Vagina (tissue), 2 donors: ENCODE measurements around the gene MCF2L. TPM values are rescaled to one million over a fixed set of nuclear protein-coding genes. Genes with fewer than 3 reads are reported as not detected.
A peak's percentile ranks its signal among the peaks of the same experiment; 100 is the strongest.

Source experiments
- DNase-seq, 2 donors: peaks; one replicate each; pipeline ENCODE4 v3.0.0-alpha.2; 2017; ENCODE audit errors: extremely low spot score in 2 of 2
- H3K27ac ChIP-seq: fragments of 200-600 bp; sonication (generic); one replicate; pipeline ENCODE4 v1.5.1; 2019
- H3K27me3 ChIP-seq: fragments of 200-600 bp; sonication (generic); one replicate; pipeline ENCODE4 v1.5.1; 2019
- H3K36me3 ChIP-seq, 2 donors: fragments of 200-600 bp; sonication (generic); one replicate each; pipeline ENCODE4 v1.5.1; 2017 to 2019
- H3K4me1 ChIP-seq: fragments of 200-600 bp; sonication (generic); one replicate; pipeline ENCODE4 v1.5.1; 2019
- H3K4me3 ChIP-seq, 2 donors: fragments of 200-600 bp; sonication (generic); 1 replicate in 1 of 2; 2 replicates in 1 of 2; pipeline ENCODE4 v1.5.1; 2016 to 2019
- H3K9me3 ChIP-seq: fragments of 200-600 bp; sonication (generic); one replicate; pipeline ENCODE4 v1.5.1; 2019
- CTCF ChIP-seq, 3 experiments: fragments of 450-650 bp in 2 of 3; fragments of 200-600 bp in 1 of 3; sonication (generic) in 1 of 3; IDR thresholded peaks; one replicate each; pipeline ENCODE4 v1.5.1; 2017 to 2019; ENCODE audit warnings: antibody characterized with exemption in 3 of 3, mild to moderate bottlenecking in 2 of 3, moderate library complexity in 2 of 3
- POLR2A ChIP-seq, 2 donors: fragments of 450-650 bp; IDR thresholded peaks; one replicate each; pipeline ENCODE4 v1.6.1; 2017; ENCODE audit warnings: antibody characterized with exemption in 2 of 2, mild to moderate bottlenecking in 2 of 2, moderate library complexity in 2 of 2
- POLR2AphosphoS5 ChIP-seq, 2 donors: sonication (generic); formaldehyde crosslinking; IDR thresholded peaks; one replicate each; pipeline ENCODE4 v1.9.0; 2017; ENCODE audit warnings: antibody characterized with exemption in 2 of 2, mild to moderate bottlenecking in 2 of 2, low read depth in 1 of 2; ENCODE audit not compliant: insufficient read depth in 1 of 2
- intact Hi-C: fragments of 100-400 bp; cut with DNase I; formaldehyde crosslinking; loops from one replicate; pipeline ENCODE4 v1.15.1; 2023
- total RNA-seq: library from RNA; depleted of rRNA; stranded (reverse); fragments of >200 nt; gene quantifications from one replicate; pipeline ENCODE4 v1.2.3, GENCODE V29; 2016

MCF2L gene
- total RNA-seq, 1 donor from 2014 or later = 45.4 TPM

- Histone ChIP-seq H3K4me1 (no peaks in the 10 kb centered on the region), H3K27me3 (no peaks in the 10 kb centered on the region), H3K4me3 (peak overlapping the region; percentile 21 to 38), H3K27ac (no peak overlapping the region), H3K36me3 (no peaks in the 10 kb centered on the region), H3K9me3 (no peaks in the 10 kb centered on the region)
- DNase-seq = no peak
- intact Hi-C loops = no loop called here
- TF ChIP-seq POLR2AphosphoS5 (IDR thresholded peaks at IDR 0.05; ENCODE audit: insufficient read depth in 1 of 2, low read depth in 1 of 2) = peak in 1 of 2 donors; percentile 35
- no peak for TF ChIP-seq CTCF (IDR thresholded peaks at IDR 0.05)
Observed at GRCh38 chr13:112978561-112979405, 9.8 kb downstream of the MCF2L start.

- no peak for DNase-seq
- H3K9me3 ChIP-seq = no peaks in the 10 kb centered on the region
- H3K27ac ChIP-seq = no peak overlapping the region
- intact Hi-C loops = no loop called here
- H3K27me3 ChIP-seq = no peaks in the 10 kb centered on the region
- no peaks in the 10 kb centered on the region for H3K36me3 ChIP-seq
- TF ChIP-seq POLR2AphosphoS5 (IDR thresholded peaks at IDR 0.05; ENCODE audit: insufficient read depth in 1 of 2, low read depth in 1 of 2) = peak in 1 of 2 donors; percentile 2
- TF ChIP-seq POLR2A (IDR thresholded peaks at IDR 0.05) = no peak
- no peaks in the 10 kb centered on the region for H3K4me1 ChIP-seq
- H3K4me3 ChIP-seq = peak overlapping the region; percentile 21 to 38
Observed at GRCh38 chr13:112979406-112979902, 10.4 kb downstream of the MCF2L start.

GRCh38 chr13:112980434-112980833 is 11.4 kb downstream of the MCF2L start:
- intact Hi-C loops = no loop called here
- Histone ChIP-seq H3K4me3 (peak overlapping the region; percentile 21 to 38), H3K27me3 (no peaks in the 10 kb centered on the region), H3K9me3 (no peaks in the 10 kb centered on the region), H3K36me3 (no peaks in the 10 kb centered on the region), H3K27ac (peak overlapping the region; percentile 27), H3K4me1 (peaks cover 6% of the 10 kb centered on the region)
- TF ChIP-seq CTCF (IDR thresholded peaks at IDR 0.05) (no peak), POLR2AphosphoS5 (IDR thresholded peaks at IDR 0.05; ENCODE audit: insufficient read depth in 1 of 2, low read depth in 1 of 2) (no peak), POLR2A (IDR thresholded peaks at IDR 0.05) (no peak)
- DNase-seq = no peak

- H3K9me3 ChIP-seq = no peaks in the 10 kb centered on the region
- no peaks in the 10 kb centered on the region for H3K27me3 ChIP-seq
- H3K36me3 ChIP-seq = no peaks in the 10 kb centered on the region
- peaks cover 6% of the 10 kb centered on the region for H3K4me1 ChIP-seq
- peak overlapping the region; percentile 21 to 38 for H3K4me3 ChIP-seq
- DNase-seq = no peak
- TF ChIP-seq POLR2A (IDR thresholded peaks at IDR 0.05) (no peak), POLR2AphosphoS5 (IDR thresholded peaks at IDR 0.05; ENCODE audit: insufficient read depth in 1 of 2, low read depth in 1 of 2) (no peak), CTCF (IDR thresholded peaks at IDR 0.05) (no peak)
- intact Hi-C loops = no loop called here
- H3K27ac ChIP-seq = no peak overlapping the region
Observed at GRCh38 chr13:112981451-112981850, 12.4 kb downstream of the MCF2L start.

GRCh38 chr13:112982281-112983041 is 13.4 kb downstream of the MCF2L start:
- no peak for DNase-seq
- Histone ChIP-seq H3K27ac (no peak overlapping the region), H3K4me1 (peaks cover 6% of the 10 kb centered on the region), H3K4me3 (peak overlapping the region; percentile 21 to 38), H3K27me3 (no peaks in the 10 kb centered on the region), H3K36me3 (no peaks in the 10 kb centered on the region), H3K9me3 (no peaks in the 10 kb centered on the region)
- intact Hi-C loops = no loop called here
- TF ChIP-seq POLR2A (IDR thresholded peaks at IDR 0.05) (no peak), POLR2AphosphoS5 (IDR thresholded peaks at IDR 0.05; ENCODE audit: insufficient read depth in 1 of 2, low read depth in 1 of 2) (no peak), CTCF (IDR thresholded peaks at IDR 0.05) (no peak)
